Hematopoietic multipotent progenitor cell treated with erythropoietin and hydrocortisone succinate and interleukin-3 and kit ligand, for 6 days (in vitro differentiated cells): ENCODE measurements around the gene DNAH17.
"Not testable (repeated sequence)": the region's sequence is repeated elsewhere in the genome, so short reads cannot be mapped to it uniquely, and the experiment has no call there.

ENCODE experiments used
- DNase-seq: peaks from one replicate; pipeline ENCODE4 v3.0.0-alpha.2; 2015

The DNAH17 gene

GRCh38 chr17:78523934-78524655 is 53.1 kb downstream of the DNAH17 start:
- no peak for DNase-seq

GRCh38 chr17:78522031-78522809 is 55.0 kb downstream of the DNAH17 start:
- DNase-seq = no peak

- no peak for DNase-seq
Observed at GRCh38 chr17:78517421-78517820, 59.8 kb downstream of the DNAH17 start.

GRCh38 chr17:78515480-78515879 is 61.7 kb downstream of the DNAH17 start:
- DNase-seq = no peak

GRCh38 chr17:78514521-78514920 is 62.7 kb downstream of the DNAH17 start:
- no peak for DNase-seq

GRCh38 chr17:78512976-78513375 is 64.2 kb downstream of the DNAH17 start:
- DNase-seq = no peak

GRCh38 chr17:78510141-78511075 is 66.8 kb downstream of the DNAH17 start:
- DNase-seq = no peak

GRCh38 chr17:78507526-78507925 is 69.7 kb downstream of the DNAH17 start:
- DNase-seq = no peak

GRCh38 chr17:78506454-78507309 is 70.5 kb downstream of the DNAH17 start:
- no peak for DNase-seq

GRCh38 chr17:78504156-78504925 is 72.9 kb downstream of the DNAH17 start:
- no peak for DNase-seq

- not testable (repeated sequence) for DNase-seq
Observed at GRCh38 chr17:78503388-78503787, 73.8 kb downstream of the DNAH17 start.

- no peak for DNase-seq
Observed at GRCh38 chr17:78502611-78503148, 74.5 kb downstream of the DNAH17 start.

GRCh38 chr17:78501241-78502036 is 75.8 kb downstream of the DNAH17 start:
- no peak for DNase-seq

GRCh38 chr17:78500806-78501205 is 76.4 kb downstream of the DNAH17 start:
- DNase-seq = no peak

GRCh38 chr17:78499715-78500540 is 77.3 kb downstream of the DNAH17 start:
- no peak for DNase-seq

GRCh38 chr17:78498848-78499247 is 78.3 kb downstream of the DNAH17 start:
- DNase-seq = no peak

- DNase-seq = peak; percentile 81
Observed at GRCh38 chr17:78497115-78497540, 80.1 kb downstream of the DNAH17 start.

GRCh38 chr17:78496311-78496710 is 80.9 kb downstream of the DNAH17 start:
- no peak for DNase-seq

- DNase-seq = no peak
Observed at GRCh38 chr17:78495634-78496033, 81.6 kb downstream of the DNAH17 start.
